AG09309 (cell line): Measurements from ENCODE around the gene ROS1.

ENCODE experiments used
- DNase-seq: peaks from one replicate; pipeline ENCODE4 v3.0.0-alpha.2; 2010; ENCODE audit warnings: low read depth
- H3K4me3 ChIP-seq: 2 replicates; pipeline ENCODE4 v1.5.1; 2011; ENCODE audit warnings: mild to moderate bottlenecking, low read depth, low read length, moderate library complexity; ENCODE audit not compliant: control insufficient read depth
- CTCF ChIP-seq: IDR thresholded peaks from 2 replicates; pipeline ENCODE4 v1.5.1; 2011; ENCODE audit warnings: mild to moderate bottlenecking, low read depth, low read length, inconsistent platforms; ENCODE audit not compliant: insufficient read depth, control insufficient read depth; ENCODE audit errors: missing control alignments

The ROS1 gene

DNA sequence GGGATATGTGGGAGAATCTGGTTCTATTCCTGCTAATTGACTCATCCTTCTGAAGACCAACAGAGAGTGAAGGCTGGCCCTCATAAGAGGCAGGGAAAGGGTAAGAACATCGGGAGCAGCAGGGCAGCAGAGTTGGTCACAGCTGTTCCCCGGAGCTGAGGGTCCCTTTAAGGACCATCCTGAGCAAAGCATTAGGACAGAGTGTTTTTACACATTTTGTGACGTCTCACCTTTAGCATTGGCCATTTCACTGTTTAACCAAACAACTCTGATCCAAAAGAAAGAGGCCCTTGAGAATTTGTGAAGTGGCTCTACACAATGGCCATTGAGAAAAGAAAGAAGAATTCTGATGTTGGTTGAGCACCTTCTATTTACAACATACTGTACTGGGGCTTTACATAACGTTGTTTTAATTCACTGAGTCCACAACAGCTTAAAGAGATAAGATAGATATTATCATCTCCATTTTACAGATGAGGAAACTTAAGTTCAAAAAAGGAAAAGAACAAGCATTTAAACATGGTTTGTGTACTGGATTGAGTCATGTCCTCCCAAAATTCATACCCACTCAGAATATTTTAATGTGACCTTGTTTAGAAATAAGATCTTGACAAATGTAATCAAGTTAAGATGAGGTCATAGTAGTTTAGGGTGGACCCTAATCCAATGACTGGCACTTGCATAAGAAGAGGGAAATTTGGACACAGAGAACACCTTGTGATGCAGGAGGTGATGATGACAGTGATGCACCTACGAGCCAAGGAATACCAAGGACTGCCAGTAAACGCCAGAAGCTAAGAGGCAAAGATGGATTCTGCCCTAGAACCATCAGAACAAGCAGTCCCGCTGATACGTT, 98.4 kb downstream of the ROS1 start:
- no peak for DNase-seq
- TF ChIP-seq CTCF: no peak
- no peak overlapping the region for H3K4me3 ChIP-seq

DNA sequence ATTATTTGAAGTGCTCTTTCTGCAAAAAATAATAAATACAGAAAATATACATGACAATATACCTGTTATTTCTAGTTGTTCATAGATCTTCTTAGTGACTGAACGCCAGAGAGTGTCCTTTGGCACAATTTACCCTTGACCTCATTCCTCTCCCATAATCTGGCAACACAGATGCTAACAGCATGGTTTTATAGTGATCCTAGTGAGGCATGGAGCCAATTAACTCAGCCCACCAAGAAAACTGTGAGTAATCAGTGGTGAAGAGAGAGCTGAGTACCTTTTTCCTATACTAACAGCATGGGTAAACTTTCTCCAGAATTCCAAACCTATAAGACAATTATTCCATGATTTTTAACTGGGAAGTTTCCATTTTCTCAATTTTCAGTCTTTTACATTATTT, 99.3 kb downstream of the ROS1 start:
- no peak overlapping the region for H3K4me3 ChIP-seq
- no peak for DNase-seq
- no peak for TF ChIP-seq CTCF

GRCh38 chr6:117317261-117317660, 108.5 kb downstream of the ROS1 start:
- DNase-seq: no peak
- no peak overlapping the region for H3K4me3 ChIP-seq
- peak; percentile 43 for TF ChIP-seq CTCF

- TF ChIP-seq CTCF: no peak
- DNase-seq: no peak
- H3K4me3 ChIP-seq: no peak overlapping the region
Observed at GRCh38 chr6:117311726-117312125, 114.0 kb downstream of the ROS1 start.

GRCh38 chr6:117311310-117311709, 114.4 kb downstream of the ROS1 start:
- no peak for TF ChIP-seq CTCF
- DNase-seq: no peak

DNA sequence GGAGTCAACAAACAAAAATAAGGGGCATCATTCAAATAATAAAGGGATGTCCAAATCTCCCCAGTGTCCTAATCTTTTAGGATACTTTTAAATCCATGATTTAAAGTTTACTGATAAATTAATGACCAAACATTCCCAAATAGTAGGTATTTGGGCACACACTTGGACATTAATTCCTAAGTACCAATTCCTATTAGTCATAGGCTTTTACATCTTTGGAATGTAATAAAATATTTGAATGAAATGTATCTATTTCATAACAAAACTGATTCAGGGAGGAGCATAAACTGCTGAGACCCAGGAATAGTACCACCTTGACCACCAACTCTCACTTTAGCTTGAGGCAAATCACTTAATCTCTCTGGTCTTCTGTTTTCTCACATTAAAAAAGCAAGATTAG, 116.1 kb downstream of the ROS1 start:
- TF ChIP-seq CTCF: no peak
- no peak for DNase-seq
- H3K4me3 ChIP-seq: no peak overlapping the region

More at GRCh38 chr6:117311310-117311709, 114.4 kb downstream of the ROS1 start:
- H3K4me3 ChIP-seq: no peak overlapping the region
